AG09309 (cell line): Measurements from ENCODE around the gene IL4.

Experiments used
- DNase-seq: peaks from one replicate; pipeline ENCODE4 v3.0.0-alpha.2; 2010; ENCODE audit warnings: low read depth
- H3K4me3 ChIP-seq: 2 replicates; pipeline ENCODE4 v1.5.1; 2011; ENCODE audit warnings: mild to moderate bottlenecking, low read depth, low read length, moderate library complexity; ENCODE audit not compliant: control insufficient read depth
- TF ChIP-seq, protein P1 (sequence below): IDR thresholded peaks from 2 replicates; pipeline ENCODE4 v1.5.1; 2011; ENCODE audit warnings: mild to moderate bottlenecking, low read depth, low read length, inconsistent platforms; ENCODE audit not compliant: insufficient read depth, control insufficient read depth; ENCODE audit errors: missing control alignments

IL4 gene

GRCh38 chr5:132695956-132696355, 22.2 kb downstream of the IL4 start:
- no peak overlapping the region for H3K4me3 ChIP-seq
- TF ChIP-seq, protein P1, sequence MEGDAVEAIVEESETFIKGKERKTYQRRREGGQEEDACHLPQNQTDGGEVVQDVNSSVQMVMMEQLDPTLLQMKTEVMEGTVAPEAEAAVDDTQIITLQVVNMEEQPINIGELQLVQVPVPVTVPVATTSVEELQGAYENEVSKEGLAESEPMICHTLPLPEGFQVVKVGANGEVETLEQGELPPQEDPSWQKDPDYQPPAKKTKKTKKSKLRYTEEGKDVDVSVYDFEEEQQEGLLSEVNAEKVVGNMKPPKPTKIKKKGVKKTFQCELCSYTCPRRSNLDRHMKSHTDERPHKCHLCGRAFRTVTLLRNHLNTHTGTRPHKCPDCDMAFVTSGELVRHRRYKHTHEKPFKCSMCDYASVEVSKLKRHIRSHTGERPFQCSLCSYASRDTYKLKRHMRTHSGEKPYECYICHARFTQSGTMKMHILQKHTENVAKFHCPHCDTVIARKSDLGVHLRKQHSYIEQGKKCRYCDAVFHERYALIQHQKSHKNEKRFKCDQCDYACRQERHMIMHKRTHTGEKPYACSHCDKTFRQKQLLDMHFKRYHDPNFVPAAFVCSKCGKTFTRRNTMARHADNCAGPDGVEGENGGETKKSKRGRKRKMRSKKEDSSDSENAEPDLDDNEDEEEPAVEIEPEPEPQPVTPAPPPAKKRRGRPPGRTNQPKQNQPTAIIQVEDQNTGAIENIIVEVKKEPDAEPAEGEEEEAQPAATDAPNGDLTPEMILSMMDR = no peak
- no peak for DNase-seq

- no peak for DNase-seq
- H3K4me3 ChIP-seq = no peak overlapping the region
- TF ChIP-seq, protein P1 = no peak
Measured at GRCh38 chr5:132704875-132705274, 31.1 kb downstream of the IL4 start.

- TF ChIP-seq, protein P1 = no peak
- DNase-seq = no peak
Measured at GRCh38 chr5:132708645-132709044, 34.9 kb downstream of the IL4 start.

DNA sequence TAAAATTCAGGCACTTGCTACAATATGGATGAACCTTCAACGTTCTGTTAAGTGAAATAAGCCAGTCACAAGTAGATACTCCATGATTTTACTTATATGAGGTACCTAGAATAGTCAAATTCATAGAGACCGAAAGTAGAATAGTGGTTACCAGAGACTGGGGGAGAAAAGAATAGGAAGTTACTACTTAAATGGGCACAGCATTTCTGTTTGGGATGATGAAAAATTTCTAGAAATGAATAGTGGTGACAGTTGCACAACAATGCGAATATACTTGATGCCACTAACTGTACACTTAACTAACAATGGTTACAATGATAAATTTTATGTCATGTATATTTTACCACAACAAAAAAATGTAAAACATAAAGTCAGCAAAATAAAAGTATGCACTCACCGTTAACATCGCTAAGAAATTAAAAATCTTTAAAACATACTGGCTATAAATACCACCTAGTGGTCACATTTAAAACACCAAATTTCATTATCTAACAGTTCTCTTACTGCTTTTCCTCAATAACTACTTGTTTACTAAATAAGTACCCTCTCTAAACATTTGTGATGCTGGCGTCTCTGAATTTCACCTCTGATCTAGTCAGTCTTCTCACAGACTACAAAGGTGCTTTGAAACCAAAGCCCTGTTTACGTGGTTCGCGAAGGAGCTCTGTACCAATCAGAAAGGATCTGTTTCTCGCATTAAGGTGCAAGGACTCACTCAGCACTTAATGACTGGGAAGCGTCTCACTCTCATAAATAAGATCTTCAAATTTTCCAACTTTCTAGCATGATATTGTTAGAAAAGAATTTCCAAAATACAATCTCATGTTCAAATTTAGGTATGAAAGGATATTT, 40.9 kb downstream of the IL4 start:
- TF ChIP-seq, protein P1 = peak; percentile 25
- DNase-seq = no peak
- no peak overlapping the region for H3K4me3 ChIP-seq

More at GRCh38 chr5:132708645-132709044, 34.9 kb downstream of the IL4 start:
- H3K4me3 ChIP-seq = no peak overlapping the region

DNA sequence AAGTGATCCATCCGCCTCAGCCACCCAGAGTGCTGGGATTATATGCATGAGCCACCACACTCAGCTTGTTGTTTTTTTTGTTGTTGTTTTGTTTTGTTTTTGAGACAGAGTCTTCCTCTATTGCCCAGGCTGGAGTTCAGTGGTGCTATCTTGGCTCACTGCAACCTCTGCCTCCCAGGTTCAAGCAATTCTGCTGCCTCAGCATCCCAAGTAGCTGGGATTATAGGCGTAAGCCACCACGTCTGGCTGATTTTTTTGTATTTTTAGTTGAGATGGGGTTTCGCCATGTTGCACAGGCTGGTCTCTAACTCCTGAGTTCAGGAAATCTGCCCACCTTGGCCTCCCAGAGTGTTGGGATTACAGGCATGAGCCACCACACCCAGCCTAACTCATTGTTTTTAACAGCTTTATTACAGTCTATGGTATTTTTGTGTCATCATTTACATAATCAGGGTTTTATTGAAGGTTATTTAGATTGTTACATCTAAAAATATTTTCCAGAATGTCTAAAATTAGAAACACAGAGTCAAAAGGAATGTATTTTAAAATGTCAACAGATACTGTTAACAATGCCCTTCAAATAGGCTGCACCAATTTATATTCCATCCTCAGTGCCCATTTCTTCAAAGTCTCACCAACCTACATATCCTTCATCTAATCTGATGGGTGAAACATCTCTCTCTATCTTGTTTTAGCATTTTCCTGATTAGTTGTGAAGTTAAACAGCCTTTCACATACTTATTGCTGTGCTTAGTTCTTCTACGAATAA, 44.9 kb downstream of the IL4 start:
- DNase-seq = no peak
- TF ChIP-seq, protein P1 = no peak
- H3K4me3 ChIP-seq = no peak overlapping the region

- no peak for DNase-seq
- no peak overlapping the region for H3K4me3 ChIP-seq
- TF ChIP-seq, protein P1 = no peak
Measured at GRCh38 chr5:132725745-132726144, 52.0 kb downstream of the IL4 start.
